GM23338 (cell line): ENCODE results near the gene B4GALNT4. TPM values are rescaled to one million over a fixed set of nuclear protein-coding genes. Genes with fewer than 3 reads are reported as not detected.
"Not testable (repeated sequence)": the region's sequence is repeated elsewhere in the genome, so short reads cannot be mapped to it uniquely, and the experiment has no call there.

ENCODE experiments used
- ATAC-seq: fragments of 200-7000 bp; cut with Tn5 transposase; 3 replicates; pipeline ENCODE4 v1.9.1; 2020
- DNase-seq: peaks from one replicate; pipeline ENCODE4 v3.0.0-alpha.2; 2015; ENCODE audit warnings: low spot score
- H2AFZ ChIP-seq: fragments of 200-600 bp; sonication (generic); 2 replicates; pipeline ENCODE4 v1.8.0; 2016; ENCODE audit warnings: antibody characterized with exemption, mild to moderate bottlenecking, moderate library complexity
- H3F3A ChIP-seq: fragments of 200-600 bp; sonication (generic); replicated peaks from 2 replicates; pipeline ENCODE4 v1.8.0; 2017; ENCODE audit warnings: antibody characterized with exemption, mixed run types, low read depth
- H3K27ac ChIP-seq: fragments of 200-600 bp; sonication (generic); 2 replicates; pipeline ENCODE4 v1.6.1; 2016; ENCODE audit warnings: low read depth
- H3K27me3 ChIP-seq: fragments of 200-600 bp; sonication (generic); 2 replicates; pipeline ENCODE4 v1.8.0; 2016; ENCODE audit warnings: mild to moderate bottlenecking, mixed run types, moderate library complexity; ENCODE audit not compliant: insufficient read depth
- H3K36me3 ChIP-seq: fragments of 200-600 bp; sonication (generic); 2 replicates; pipeline ENCODE4 v1.8.0; 2016; ENCODE audit warnings: mild to moderate bottlenecking; ENCODE audit not compliant: insufficient read depth
- H3K4me1 ChIP-seq: fragments of 200-600 bp; sonication (generic); 2 replicates; pipeline ENCODE4 v1.8.0; 2016; ENCODE audit warnings: mild to moderate bottlenecking, moderate library complexity; ENCODE audit not compliant: insufficient read depth
- H3K4me2 ChIP-seq: fragments of 200-600 bp; sonication (generic); 2 replicates; pipeline ENCODE4 v1.7.1; 2017; ENCODE audit warnings: mixed run types
- H3K4me3 ChIP-seq: fragments of 200-600 bp; sonication (generic); 2 replicates; pipeline ENCODE4 v1.6.1; 2016; ENCODE audit warnings: mixed run types
- H3K79me2 ChIP-seq: fragments of 200-600 bp; sonication (generic); replicated peaks from 2 replicates; pipeline ENCODE4 v1.8.0; 2017; ENCODE audit warnings: mild to moderate bottlenecking; ENCODE audit not compliant: insufficient read depth
- H3K9me2 ChIP-seq: fragments of 200-600 bp; sonication (generic); 2 replicates; pipeline ENCODE4 v1.8.0; 2017; ENCODE audit not compliant: insufficient read depth
- H4K20me1 ChIP-seq: fragments of 200-600 bp; sonication (generic); replicated peaks from 2 replicates; pipeline ENCODE4 v1.8.0; 2017; ENCODE audit warnings: mild to moderate bottlenecking; ENCODE audit not compliant: insufficient read depth
- H3K27ac Mint-ChIP-seq: 2 replicates; pipeline ENCODE4 v1.8.0; 2020; ENCODE audit warnings: inconsistent platforms, mild to moderate bottlenecking, moderate library complexity, mixed read lengths
- H3K27me3 Mint-ChIP-seq: 3 replicates; pipeline ENCODE4 v1.8.0; 2022; ENCODE audit warnings: low read depth, mild to moderate bottlenecking, moderate library complexity, mixed read lengths, inconsistent platforms; ENCODE audit not compliant: insufficient read depth, poor library complexity
- H3K36me3 Mint-ChIP-seq: 3 replicates; pipeline ENCODE4 v1.8.0; 2021; ENCODE audit warnings: low read depth, mild to moderate bottlenecking, inconsistent platforms, moderate library complexity, mixed read lengths
- H3K4me1 Mint-ChIP-seq: 3 replicates; pipeline ENCODE4 v1.8.0; 2020; ENCODE audit warnings: mild to moderate bottlenecking, inconsistent platforms, mixed read lengths
- H3K4me3 Mint-ChIP-seq: 3 replicates; pipeline ENCODE4 v1.8.0; 2021; ENCODE audit warnings: moderate library complexity, mild to moderate bottlenecking, inconsistent platforms, mixed read lengths
- H3K9me3 Mint-ChIP-seq: 3 replicates; pipeline ENCODE4 v1.8.0; 2020; ENCODE audit warnings: moderate library complexity, mild to moderate bottlenecking, inconsistent platforms, mixed read lengths
- NANOG ChIP-seq: IDR thresholded peaks from 2 replicates; pipeline ENCODE4 v1.6.1; 2016; ENCODE audit warnings: antibody characterized with exemption, borderline replicate concordance
- polyA plus RNA-seq: library from polyadenylated mRNA; unstranded; fragments of >200 nt; fragmentation: Nextera tagmentation; extraction: Ambion mirVana; gene quantifications from 2 replicates; pipeline ENCODE4 v1.2.1, GENCODE V29; 2016
- total RNA-seq: library from RNA; depleted of rRNA; stranded (reverse); fragments of >200 nt; shearing (Covaris generic); gene quantifications from 2 replicates; pipeline ENCODE4 v1.2.3, GENCODE V29; 2014
- TF ChIP-seq, protein P1 (sequence below): IDR thresholded peaks from one replicate; pipeline ENCODE4 v1.6.1; 2018; ENCODE audit warnings: antibody characterized with exemption; ENCODE audit not compliant: unreplicated experiment
- TF ChIP-seq, protein P2 (sequence below): fragments of 250-450 bp; sonication (Bioruptor Pico); IDR thresholded peaks from 2 replicates; pipeline ENCODE4 v1.5.0; 2020; ENCODE audit warnings: mild to moderate bottlenecking, moderate library complexity

The B4GALNT4 gene
- total and polyA plus RNA-seq, 2 experiments from 2014 or later: 49.9 to 92.6 TPM

DNA sequence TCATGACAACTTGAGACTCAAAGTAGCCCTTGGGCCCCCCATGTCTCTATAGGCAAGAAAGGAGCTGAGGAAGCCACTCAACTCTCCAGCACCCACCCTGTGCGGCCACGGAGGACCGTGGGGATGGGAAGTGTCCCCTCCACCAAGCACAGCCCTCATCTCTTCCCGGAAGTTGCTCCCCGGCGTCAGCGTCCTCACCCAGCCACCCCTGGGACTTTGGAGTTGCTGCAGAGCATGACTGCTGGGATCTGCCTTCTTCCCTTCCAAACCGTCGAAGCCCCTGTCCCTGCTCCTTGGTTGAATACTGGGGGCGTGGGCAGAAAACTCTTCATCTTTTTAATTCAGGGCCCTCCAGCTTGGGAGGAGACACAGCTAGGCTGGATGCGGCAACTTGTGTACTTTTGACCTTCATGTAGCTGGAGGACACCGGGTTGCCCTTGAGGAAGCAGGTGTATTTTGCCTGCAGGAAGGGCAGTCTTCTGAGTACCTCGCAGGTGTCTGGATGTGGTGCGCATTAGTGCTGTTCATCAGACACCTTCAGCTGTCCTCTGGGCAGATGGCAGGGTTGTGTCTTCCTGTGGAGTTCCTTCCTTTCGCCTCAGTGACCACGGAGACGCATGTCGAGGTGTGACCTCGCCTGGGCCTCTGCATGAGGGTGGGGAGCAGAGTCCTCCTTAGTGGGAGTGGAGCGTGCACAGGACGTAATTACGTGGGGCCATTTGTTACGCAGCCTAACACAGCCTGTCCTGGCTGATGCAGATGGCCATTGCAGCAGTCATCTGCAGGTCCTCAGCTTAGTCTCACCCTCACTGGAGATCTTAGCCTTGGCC is 36.4 kb upstream of the B4GALNT4 start (continued):
- TF ChIP-seq, protein P1, sequence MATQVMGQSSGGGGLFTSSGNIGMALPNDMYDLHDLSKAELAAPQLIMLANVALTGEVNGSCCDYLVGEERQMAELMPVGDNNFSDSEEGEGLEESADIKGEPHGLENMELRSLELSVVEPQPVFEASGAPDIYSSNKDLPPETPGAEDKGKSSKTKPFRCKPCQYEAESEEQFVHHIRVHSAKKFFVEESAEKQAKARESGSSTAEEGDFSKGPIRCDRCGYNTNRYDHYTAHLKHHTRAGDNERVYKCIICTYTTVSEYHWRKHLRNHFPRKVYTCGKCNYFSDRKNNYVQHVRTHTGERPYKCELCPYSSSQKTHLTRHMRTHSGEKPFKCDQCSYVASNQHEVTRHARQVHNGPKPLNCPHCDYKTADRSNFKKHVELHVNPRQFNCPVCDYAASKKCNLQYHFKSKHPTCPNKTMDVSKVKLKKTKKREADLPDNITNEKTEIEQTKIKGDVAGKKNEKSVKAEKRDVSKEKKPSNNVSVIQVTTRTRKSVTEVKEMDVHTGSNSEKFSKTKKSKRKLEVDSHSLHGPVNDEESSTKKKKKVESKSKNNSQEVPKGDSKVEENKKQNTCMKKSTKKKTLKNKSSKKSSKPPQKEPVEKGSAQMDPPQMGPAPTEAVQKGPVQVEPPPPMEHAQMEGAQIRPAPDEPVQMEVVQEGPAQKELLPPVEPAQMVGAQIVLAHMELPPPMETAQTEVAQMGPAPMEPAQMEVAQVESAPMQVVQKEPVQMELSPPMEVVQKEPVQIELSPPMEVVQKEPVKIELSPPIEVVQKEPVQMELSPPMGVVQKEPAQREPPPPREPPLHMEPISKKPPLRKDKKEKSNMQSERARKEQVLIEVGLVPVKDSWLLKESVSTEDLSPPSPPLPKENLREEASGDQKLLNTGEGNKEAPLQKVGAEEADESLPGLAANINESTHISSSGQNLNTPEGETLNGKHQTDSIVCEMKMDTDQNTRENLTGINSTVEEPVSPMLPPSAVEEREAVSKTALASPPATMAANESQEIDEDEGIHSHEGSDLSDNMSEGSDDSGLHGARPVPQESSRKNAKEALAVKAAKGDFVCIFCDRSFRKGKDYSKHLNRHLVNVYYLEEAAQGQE: no peak
- TF ChIP-seq, protein P2, sequence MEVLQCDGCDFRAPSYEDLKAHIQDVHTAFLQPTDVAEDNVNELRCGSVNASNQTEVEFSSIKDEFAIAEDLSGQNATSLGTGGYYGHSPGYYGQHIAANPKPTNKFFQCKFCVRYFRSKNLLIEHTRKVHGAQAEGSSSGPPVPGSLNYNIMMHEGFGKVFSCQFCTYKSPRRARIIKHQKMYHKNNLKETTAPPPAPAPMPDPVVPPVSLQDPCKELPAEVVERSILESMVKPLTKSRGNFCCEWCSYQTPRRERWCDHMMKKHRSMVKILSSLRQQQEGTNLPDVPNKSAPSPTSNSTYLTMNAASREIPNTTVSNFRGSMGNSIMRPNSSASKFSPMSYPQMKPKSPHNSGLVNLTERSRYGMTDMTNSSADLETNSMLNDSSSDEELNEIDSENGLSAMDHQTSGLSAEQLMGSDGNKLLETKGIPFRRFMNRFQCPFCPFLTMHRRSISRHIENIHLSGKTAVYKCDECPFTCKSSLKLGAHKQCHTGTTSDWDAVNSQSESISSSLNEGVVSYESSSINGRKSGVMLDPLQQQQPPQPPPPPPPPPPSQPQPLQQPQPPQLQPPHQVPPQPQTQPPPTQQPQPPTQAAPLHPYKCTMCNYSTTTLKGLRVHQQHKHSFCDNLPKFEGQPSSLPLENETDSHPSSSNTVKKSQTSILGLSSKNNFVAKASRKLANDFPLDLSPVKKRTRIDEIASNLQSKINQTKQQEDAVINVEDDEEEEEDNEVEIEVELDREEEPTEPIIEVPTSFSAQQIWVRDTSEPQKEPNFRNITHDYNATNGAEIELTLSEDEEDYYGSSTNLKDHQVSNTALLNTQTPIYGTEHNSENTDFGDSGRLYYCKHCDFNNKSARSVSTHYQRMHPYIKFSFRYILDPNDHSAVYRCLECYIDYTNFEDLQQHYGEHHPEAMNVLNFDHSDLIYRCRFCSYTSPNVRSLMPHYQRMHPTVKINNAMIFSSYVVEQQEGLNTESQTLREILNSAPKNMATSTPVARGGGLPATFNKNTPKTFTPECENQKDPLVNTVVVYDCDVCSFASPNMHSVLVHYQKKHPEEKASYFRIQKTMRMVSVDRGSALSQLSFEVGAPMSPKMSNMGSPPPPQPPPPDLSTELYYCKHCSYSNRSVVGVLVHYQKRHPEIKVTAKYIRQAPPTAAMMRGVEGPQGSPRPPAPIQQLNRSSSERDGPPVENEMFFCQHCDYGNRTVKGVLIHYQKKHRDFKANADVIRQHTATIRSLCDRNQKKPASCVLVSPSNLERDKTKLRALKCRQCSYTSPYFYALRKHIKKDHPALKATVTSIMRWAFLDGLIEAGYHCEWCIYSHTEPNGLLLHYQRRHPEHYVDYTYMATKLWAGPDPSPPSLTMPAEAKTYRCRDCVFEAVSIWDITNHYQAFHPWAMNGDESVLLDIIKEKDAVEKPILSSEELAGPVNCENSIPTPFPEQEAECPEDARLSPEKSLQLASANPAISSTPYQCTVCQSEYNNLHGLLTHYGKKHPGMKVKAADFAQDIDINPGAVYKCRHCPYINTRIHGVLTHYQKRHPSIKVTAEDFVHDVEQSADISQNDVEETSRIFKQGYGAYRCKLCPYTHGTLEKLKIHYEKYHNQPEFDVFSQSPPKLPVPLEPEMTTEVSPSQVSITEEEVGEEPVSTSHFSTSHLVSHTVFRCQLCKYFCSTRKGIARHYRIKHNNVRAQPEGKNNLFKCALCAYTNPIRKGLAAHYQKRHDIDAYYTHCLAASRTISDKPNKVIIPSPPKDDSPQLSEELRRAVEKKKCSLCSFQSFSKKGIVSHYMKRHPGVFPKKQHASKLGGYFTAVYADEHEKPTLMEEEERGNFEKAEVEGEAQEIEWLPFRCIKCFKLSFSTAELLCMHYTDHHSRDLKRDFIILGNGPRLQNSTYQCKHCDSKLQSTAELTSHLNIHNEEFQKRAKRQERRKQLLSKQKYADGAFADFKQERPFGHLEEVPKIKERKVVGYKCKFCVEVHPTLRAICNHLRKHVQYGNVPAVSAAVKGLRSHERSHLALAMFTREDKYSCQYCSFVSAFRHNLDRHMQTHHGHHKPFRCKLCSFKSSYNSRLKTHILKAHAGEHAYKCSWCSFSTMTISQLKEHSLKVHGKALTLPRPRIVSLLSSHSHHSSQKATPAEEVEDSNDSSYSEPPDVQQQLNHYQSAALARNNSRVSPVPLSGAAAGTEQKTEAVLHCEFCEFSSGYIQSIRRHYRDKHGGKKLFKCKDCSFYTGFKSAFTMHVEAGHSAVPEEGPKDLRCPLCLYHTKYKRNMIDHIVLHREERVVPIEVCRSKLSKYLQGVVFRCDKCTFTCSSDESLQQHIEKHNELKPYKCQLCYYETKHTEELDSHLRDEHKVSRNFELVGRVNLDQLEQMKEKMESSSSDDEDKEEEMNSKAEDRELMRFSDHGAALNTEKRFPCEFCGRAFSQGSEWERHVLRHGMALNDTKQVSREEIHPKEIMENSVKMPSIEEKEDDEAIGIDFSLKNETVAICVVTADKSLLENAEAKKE: no peak
- no peak for TF ChIP-seq NANOG

DNA sequence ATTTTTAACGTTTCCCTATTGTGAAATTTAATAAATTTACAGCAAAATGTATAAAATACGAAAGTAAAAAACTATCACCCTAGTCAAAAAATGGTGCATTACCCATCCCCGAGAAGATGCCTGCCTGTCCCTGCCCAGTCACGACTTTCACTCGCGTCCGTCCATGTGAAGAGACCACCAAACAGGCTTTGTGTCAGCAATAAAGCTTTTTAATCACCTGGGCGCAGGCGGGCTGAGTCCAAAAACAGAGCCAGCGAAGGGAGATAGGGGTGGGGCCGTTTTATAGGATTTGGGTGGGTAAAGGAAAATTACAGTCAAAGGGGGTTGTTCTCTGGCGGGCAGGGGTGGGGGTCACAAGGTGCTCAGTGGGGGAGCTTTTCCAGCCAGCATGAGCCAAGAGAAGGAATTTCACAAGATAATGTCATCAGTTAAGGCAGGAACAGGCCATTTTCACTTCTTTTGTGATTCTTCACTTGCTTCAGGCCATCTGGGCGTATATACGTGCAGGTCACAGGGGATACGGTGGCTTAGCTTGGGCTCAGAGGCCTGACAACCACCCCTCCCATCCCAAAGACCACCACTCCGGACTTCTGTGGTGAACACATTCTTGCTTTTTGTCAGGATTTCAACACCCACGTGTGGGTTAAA is 35.6 kb upstream of the B4GALNT4 start:
- peaks cover 34% of the 10 kb centered on the region for H3K4me1 ChIP-seq
- peaks cover 16% of the 10 kb centered on the region; the same call in 2 of the 3 replicates for H3K36me3 Mint-ChIP-seq
- H3K36me3 ChIP-seq, H3K4me3 Mint-ChIP-seq, H3K79me2 ChIP-seq, H3K9me2 ChIP-seq, H3K27me3 ChIP-seq, H4K20me1 ChIP-seq, DNase-seq: not testable (repeated sequence)
- H3K27ac ChIP-seq: peak overlapping the region; percentile 97
- peaks cover 13% of the 10 kb centered on the region for H3K9me3 Mint-ChIP-seq
- peak overlapping the region; percentile 65 for H3K4me2 ChIP-seq
- peaks cover 14% of the 10 kb centered on the region; the same call in 1 of the 2 replicates for H3F3A ChIP-seq
- peak overlapping the region; percentile 17 for H3K27ac Mint-ChIP-seq
- H3K4me1 Mint-ChIP-seq: peaks cover 46% of the 10 kb centered on the region
- peaks cover 25% of the 10 kb centered on the region for H3K27me3 Mint-ChIP-seq
- H3K4me3 ChIP-seq: 0 out of 2 replicates have a peak overlapping the region, but pooled peaks have one; percentile 17
- peak overlapping the region; percentile 5; the same call in 1 of the 2 replicates for H2AFZ ChIP-seq
- ATAC-seq: peak; percentile 9
